ENCODE measurements around the gene LPIN2.

The LPIN2 gene

GRCh38 chr18:2986150-2986865 is 26.6 kb downstream of the LPIN2 start:
- Histone ChIP-seq H3K79me2 (ENCODE audit: control insufficient read depth, insufficient read depth, low read length, poor library complexity) (no peaks in the 10 kb centered on the region), H4K91ac (ENCODE audit: low read depth, low read length) (no peak overlapping the region), H3K4me2 (ENCODE audit: low read length) (no peak overlapping the region), H2AFZ (ENCODE audit: insufficient read depth, low read length, poor library complexity) (no peak overlapping the region), H4K8ac (ENCODE audit: low read depth, low read length) (no peak overlapping the region), H3K27ac (ENCODE audit: low read depth, low read length) (no peak overlapping the region), H3K18ac (ENCODE audit: low read length) (no peak overlapping the region), H3K14ac (ENCODE audit: low read length) (no peak overlapping the region), H2BK5ac (ENCODE audit: low read depth, low read length, poor library complexity) (no peak overlapping the region), H4K12ac (ENCODE audit: low read depth, low read length) (no peak overlapping the region), H3K4me1 (ENCODE audit: control insufficient read depth in 1 of 2, insufficient read depth in 2 of 2, low read length in 2 of 2) (peaks cover 2% of the 10 kb centered on the region in 2 experiments), H3K79me1 (ENCODE audit: low read length) (no peaks in the 10 kb centered on the region), H3K9ac (ENCODE audit: low read length) (no peak overlapping the region), H3K4me3 (ENCODE audit: low read depth, low read length) (no peak overlapping the region), H3K36me3 (ENCODE audit: control insufficient read depth in 1 of 2, insufficient read depth in 2 of 2, low read length in 2 of 2) (no peaks in the 10 kb centered on the region), H2AK5ac (ENCODE audit: low read length) (no peak overlapping the region), H2BK120ac (ENCODE audit: insufficient read depth, low read length, poor library complexity) (no peak overlapping the region), H2BK12ac (ENCODE audit: low read length) (no peak overlapping the region), H3K23ac (ENCODE audit: low read length) (no peak overlapping the region), H3K4ac (ENCODE audit: low read depth, low read length) (no peak overlapping the region), H3K9me3 (ENCODE audit: insufficient read depth, low read depth, low read length) (no peaks in the 10 kb centered on the region), H3K27me3 (ENCODE audit: insufficient read depth, low read length) (no peaks in the 10 kb centered on the region)
- WGBS (ENCODE audit: extremely low coverage, insufficient coverage, insufficient read length) = no CpG with 5 or more reads among the region's 4 CpGs
- DNase-seq = no peak

- Histone ChIP-seq H2BK12ac (ENCODE audit: low read length) (no peak overlapping the region), H3K36me3 (ENCODE audit: control insufficient read depth in 1 of 2, insufficient read depth in 2 of 2, low read length in 2 of 2) (no peaks in the 10 kb centered on the region), H3K4me3 (ENCODE audit: low read depth, low read length) (no peak overlapping the region), H3K9me3 (ENCODE audit: insufficient read depth, low read depth, low read length) (no peaks in the 10 kb centered on the region), H3K27me3 (ENCODE audit: insufficient read depth, low read length) (no peaks in the 10 kb centered on the region), H3K14ac (ENCODE audit: low read length) (no peak overlapping the region), H3K18ac (ENCODE audit: low read length) (no peak overlapping the region), H4K12ac (ENCODE audit: low read depth, low read length) (no peak overlapping the region), H3K27ac (ENCODE audit: low read depth, low read length) (no peak overlapping the region), H3K4me2 (ENCODE audit: low read length) (no peak overlapping the region), H3K23ac (ENCODE audit: low read length) (no peak overlapping the region), H4K8ac (ENCODE audit: low read depth, low read length) (no peak overlapping the region), H3K9ac (ENCODE audit: low read length) (no peak overlapping the region), H3K79me1 (ENCODE audit: low read length) (no peaks in the 10 kb centered on the region), H3K4me1 (ENCODE audit: control insufficient read depth in 1 of 2, insufficient read depth in 2 of 2, low read length in 2 of 2) (peaks cover 2% of the 10 kb centered on the region in 2 experiments), H3K79me2 (ENCODE audit: control insufficient read depth, insufficient read depth, low read length, poor library complexity) (no peaks in the 10 kb centered on the region), H2BK5ac (ENCODE audit: low read depth, low read length, poor library complexity) (no peak overlapping the region), H4K91ac (ENCODE audit: low read depth, low read length) (no peak overlapping the region), H3K4ac (ENCODE audit: low read depth, low read length) (no peak overlapping the region), H2AFZ (ENCODE audit: insufficient read depth, low read length, poor library complexity) (no peak overlapping the region), H2AK5ac (ENCODE audit: low read length) (no peak overlapping the region), H2BK120ac (ENCODE audit: insufficient read depth, low read length, poor library complexity) (no peak overlapping the region)
- DNase-seq = peak in 1 of 2 donors; percentile 62
- no CpG with 5 or more reads among the region's 2 CpGs for WGBS (ENCODE audit: extremely low coverage, insufficient coverage, insufficient read length)
Measured at GRCh38 chr18:2985628-2986027, 27.3 kb downstream of the LPIN2 start.

GRCh38 chr18:2984703-2985261 is 28.2 kb downstream of the LPIN2 start:
- Histone ChIP-seq H3K36me3 (ENCODE audit: control insufficient read depth in 1 of 2, insufficient read depth in 2 of 2, low read length in 2 of 2) (no peaks in the 10 kb centered on the region), H4K91ac (ENCODE audit: low read depth, low read length) (no peak overlapping the region), H3K4me2 (ENCODE audit: low read length) (no peak overlapping the region), H4K8ac (ENCODE audit: low read depth, low read length) (no peak overlapping the region), H3K9ac (ENCODE audit: low read length) (no peak overlapping the region), H3K4ac (ENCODE audit: low read depth, low read length) (no peak overlapping the region), H3K14ac (ENCODE audit: low read length) (no peak overlapping the region), H3K4me1 (ENCODE audit: control insufficient read depth in 1 of 2, insufficient read depth in 2 of 2, low read length in 2 of 2) (peaks cover 2% of the 10 kb centered on the region in 2 experiments), H3K4me3 (ENCODE audit: low read depth, low read length) (no peak overlapping the region), H2BK120ac (ENCODE audit: insufficient read depth, low read length, poor library complexity) (no peak overlapping the region), H2AFZ (ENCODE audit: insufficient read depth, low read length, poor library complexity) (no peak overlapping the region), H2BK5ac (ENCODE audit: low read depth, low read length, poor library complexity) (no peak overlapping the region), H4K12ac (ENCODE audit: low read depth, low read length) (no peak overlapping the region), H3K27ac (ENCODE audit: low read depth, low read length) (no peak overlapping the region), H3K79me1 (ENCODE audit: low read length) (no peaks in the 10 kb centered on the region), H3K79me2 (ENCODE audit: control insufficient read depth, insufficient read depth, low read length, poor library complexity) (no peaks in the 10 kb centered on the region), H3K18ac (ENCODE audit: low read length) (peak overlapping the region; percentile 23), H2BK12ac (ENCODE audit: low read length) (no peak overlapping the region), H3K23ac (ENCODE audit: low read length) (no peak overlapping the region), H3K9me3 (ENCODE audit: insufficient read depth, low read depth, low read length) (no peaks in the 10 kb centered on the region), H2AK5ac (ENCODE audit: low read length) (no peak overlapping the region), H3K27me3 (ENCODE audit: insufficient read depth, low read length) (no peaks in the 10 kb centered on the region)
- no CpG with 5 or more reads among the region's 2 CpGs for WGBS (ENCODE audit: extremely low coverage, insufficient coverage, insufficient read length)
- DNase-seq = no peak

- Histone ChIP-seq H4K12ac (ENCODE audit: low read depth, low read length) (no peak overlapping the region), H3K27ac (ENCODE audit: low read depth, low read length) (no peak overlapping the region), H4K8ac (ENCODE audit: low read depth, low read length) (no peak overlapping the region), H4K91ac (ENCODE audit: low read depth, low read length) (no peak overlapping the region), H2BK5ac (ENCODE audit: low read depth, low read length, poor library complexity) (no peak overlapping the region), H2BK12ac (ENCODE audit: low read length) (no peak overlapping the region), H3K36me3 (ENCODE audit: control insufficient read depth in 1 of 2, insufficient read depth in 2 of 2, low read length in 2 of 2) (no peaks in the 10 kb centered on the region), H3K4me1 (ENCODE audit: control insufficient read depth in 1 of 2, insufficient read depth in 2 of 2, low read length in 2 of 2) (peaks cover 2% of the 10 kb centered on the region in 2 experiments), H3K23ac (ENCODE audit: low read length) (no peak overlapping the region), H3K4ac (ENCODE audit: low read depth, low read length) (no peak overlapping the region), H3K27me3 (ENCODE audit: insufficient read depth, low read length) (no peaks in the 10 kb centered on the region), H2BK120ac (ENCODE audit: insufficient read depth, low read length, poor library complexity) (no peak overlapping the region), H3K4me2 (ENCODE audit: low read length) (no peak overlapping the region), H3K4me3 (ENCODE audit: low read depth, low read length) (no peak overlapping the region), H3K79me2 (ENCODE audit: control insufficient read depth, insufficient read depth, low read length, poor library complexity) (no peaks in the 10 kb centered on the region), H3K9ac (ENCODE audit: low read length) (no peak overlapping the region), H3K14ac (ENCODE audit: low read length) (no peak overlapping the region), H3K79me1 (ENCODE audit: low read length) (no peaks in the 10 kb centered on the region), H3K9me3 (ENCODE audit: insufficient read depth, low read depth, low read length) (no peaks in the 10 kb centered on the region), H2AK5ac (ENCODE audit: low read length) (no peak overlapping the region), H2AFZ (ENCODE audit: insufficient read depth, low read length, poor library complexity) (no peak overlapping the region), H3K18ac (ENCODE audit: low read length) (no peak overlapping the region)
- DNase-seq = no peak
- no CpG with 5 or more reads among the region's 3 CpGs for WGBS (ENCODE audit: extremely low coverage, insufficient coverage, insufficient read length)
Measured at GRCh38 chr18:2984091-2984490, 28.9 kb downstream of the LPIN2 start.

Data from trophoblast cell (in vitro differentiated cells and primary cell).